Measurements from ENCODE around the gene MTHFR. TPM values are rescaled to one million over a fixed set of nuclear protein-coding genes. Genes with fewer than 3 reads are reported as not detected.
A peak's percentile ranks its signal among the peaks of the same experiment; 100 is the strongest.

The MTHFR gene
- total RNA-seq, 1 donor = 32.6 TPM

- H3K27me3 ChIP-seq (ENCODE audit: insufficient read depth, low read length) = no peaks in the 10 kb centered on the region
- peaks cover 21% of the 10 kb centered on the region for H4K20me1 ChIP-seq (ENCODE audit: insufficient read depth, low read length)
- H3K4me3 ChIP-seq (ENCODE audit: insufficient read depth, low read length) = no peak overlapping the region
- TF ChIP-seq, protein P1, sequence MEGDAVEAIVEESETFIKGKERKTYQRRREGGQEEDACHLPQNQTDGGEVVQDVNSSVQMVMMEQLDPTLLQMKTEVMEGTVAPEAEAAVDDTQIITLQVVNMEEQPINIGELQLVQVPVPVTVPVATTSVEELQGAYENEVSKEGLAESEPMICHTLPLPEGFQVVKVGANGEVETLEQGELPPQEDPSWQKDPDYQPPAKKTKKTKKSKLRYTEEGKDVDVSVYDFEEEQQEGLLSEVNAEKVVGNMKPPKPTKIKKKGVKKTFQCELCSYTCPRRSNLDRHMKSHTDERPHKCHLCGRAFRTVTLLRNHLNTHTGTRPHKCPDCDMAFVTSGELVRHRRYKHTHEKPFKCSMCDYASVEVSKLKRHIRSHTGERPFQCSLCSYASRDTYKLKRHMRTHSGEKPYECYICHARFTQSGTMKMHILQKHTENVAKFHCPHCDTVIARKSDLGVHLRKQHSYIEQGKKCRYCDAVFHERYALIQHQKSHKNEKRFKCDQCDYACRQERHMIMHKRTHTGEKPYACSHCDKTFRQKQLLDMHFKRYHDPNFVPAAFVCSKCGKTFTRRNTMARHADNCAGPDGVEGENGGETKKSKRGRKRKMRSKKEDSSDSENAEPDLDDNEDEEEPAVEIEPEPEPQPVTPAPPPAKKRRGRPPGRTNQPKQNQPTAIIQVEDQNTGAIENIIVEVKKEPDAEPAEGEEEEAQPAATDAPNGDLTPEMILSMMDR (IDR thresholded peaks at IDR 0.05; ENCODE audit: extremely low read depth, low read depth, low read length) = no peak
- peaks cover 71% of the 10 kb centered on the region for H3K36me3 ChIP-seq (ENCODE audit: insufficient read depth, low read length)
- peak; percentile 35 for DNase-seq (ENCODE audit: insufficient read length, low spot score, missing footprints)
- no peaks in the 10 kb centered on the region for H3K79me2 ChIP-seq (ENCODE audit: insufficient read depth, low read length)
- no peak overlapping the region for H3K27ac ChIP-seq (ENCODE audit: low read depth, low read length)
- H3K4me2 ChIP-seq (ENCODE audit: insufficient read depth, low read length) = no peak overlapping the region
- H3K9me3 ChIP-seq (ENCODE audit: low read depth, low read length) = no peaks in the 10 kb centered on the region
- H2AFZ ChIP-seq (ENCODE audit: low read length) = no peak overlapping the region
- no peaks in the 10 kb centered on the region for H3K4me1 ChIP-seq (ENCODE audit: insufficient read depth, low read length)
Observed at GRCh38 chr1:11842154-11843041, 36.6 kb upstream of the MTHFR start.

- Histone ChIP-seq H3K4me3 (ENCODE audit: insufficient read depth, low read length) (no peak overlapping the region), H3K27me3 (ENCODE audit: insufficient read depth, low read length) (no peaks in the 10 kb centered on the region), H4K20me1 (ENCODE audit: insufficient read depth, low read length) (peaks cover 17% of the 10 kb centered on the region), H3K9me3 (ENCODE audit: low read depth, low read length) (no peaks in the 10 kb centered on the region), H3K27ac (ENCODE audit: low read depth, low read length) (no peak overlapping the region), H3K79me2 (ENCODE audit: insufficient read depth, low read length) (no peaks in the 10 kb centered on the region), H3K4me2 (ENCODE audit: insufficient read depth, low read length) (no peak overlapping the region), H2AFZ (ENCODE audit: low read length) (no peak overlapping the region), H3K4me1 (ENCODE audit: insufficient read depth, low read length) (no peaks in the 10 kb centered on the region), H3K36me3 (ENCODE audit: insufficient read depth, low read length) (peaks cover 78% of the 10 kb centered on the region)
- TF ChIP-seq, protein P1 (IDR thresholded peaks at IDR 0.05; ENCODE audit: extremely low read depth, low read depth, low read length) = no peak
- no peak for DNase-seq (ENCODE audit: insufficient read length, low spot score, missing footprints)
Observed at GRCh38 chr1:11841245-11842153, 35.7 kb upstream of the MTHFR start.

DNA sequence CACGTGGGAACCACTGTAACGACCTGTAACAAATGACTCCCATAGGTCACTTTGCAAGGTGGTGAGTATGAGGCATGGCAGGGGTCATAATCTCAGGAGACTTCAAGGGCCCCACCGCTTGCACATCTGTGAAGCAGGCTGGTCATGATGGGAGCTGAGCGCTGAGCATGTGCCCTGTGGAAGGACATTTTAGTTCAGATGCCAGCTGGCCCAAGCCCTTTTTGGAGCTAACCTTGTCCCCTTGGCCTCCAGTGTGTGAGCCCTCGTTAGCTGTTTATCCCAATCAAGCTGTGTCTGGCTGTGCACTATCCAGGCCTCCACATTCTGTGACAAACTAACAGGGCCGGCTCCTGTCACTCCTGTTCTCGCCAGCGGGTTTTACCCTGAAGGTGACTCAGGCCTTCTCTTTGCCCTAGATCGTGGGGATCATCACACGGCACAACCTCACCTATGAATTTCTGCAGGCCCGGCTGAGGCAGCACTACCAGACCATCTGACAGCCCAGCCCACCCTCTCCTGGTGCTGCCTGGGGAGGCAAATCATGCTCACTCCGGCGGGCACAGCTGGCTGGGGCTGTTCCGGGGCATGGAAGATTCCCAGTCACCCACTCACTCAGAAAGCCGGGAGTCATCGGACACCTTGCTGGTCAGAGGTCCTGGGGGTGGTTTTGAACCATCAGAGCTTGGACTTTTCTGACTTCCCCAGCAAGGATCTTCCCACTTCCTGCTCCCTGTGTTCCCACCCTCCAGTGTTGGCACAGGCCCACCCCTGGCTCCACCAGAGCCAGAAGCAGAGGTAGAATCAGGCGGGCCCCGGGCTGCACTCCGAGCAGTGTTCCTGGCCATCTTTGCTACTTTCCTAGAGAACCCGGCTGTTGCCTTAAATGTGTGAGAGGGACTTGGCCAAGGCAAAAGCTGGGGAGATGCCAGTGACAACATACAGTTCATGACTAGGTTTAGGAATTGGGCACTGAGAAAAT lies 34.3 kb upstream of the MTHFR start:
- Histone ChIP-seq H3K4me3 (ENCODE audit: insufficient read depth, low read length) (no peak overlapping the region), H3K27ac (ENCODE audit: low read depth, low read length) (no peak overlapping the region), H3K36me3 (ENCODE audit: insufficient read depth, low read length) (peaks cover 83% of the 10 kb centered on the region), H3K79me2 (ENCODE audit: insufficient read depth, low read length) (no peaks in the 10 kb centered on the region), H3K9me3 (ENCODE audit: low read depth, low read length) (no peaks in the 10 kb centered on the region), H2AFZ (ENCODE audit: low read length) (no peak overlapping the region), H4K20me1 (ENCODE audit: insufficient read depth, low read length) (peaks cover 10% of the 10 kb centered on the region), H3K27me3 (ENCODE audit: insufficient read depth, low read length) (no peaks in the 10 kb centered on the region), H3K4me2 (ENCODE audit: insufficient read depth, low read length) (no peak overlapping the region), H3K4me1 (ENCODE audit: insufficient read depth, low read length) (no peaks in the 10 kb centered on the region)
- TF ChIP-seq, protein P1 (IDR thresholded peaks at IDR 0.05; ENCODE audit: extremely low read depth, low read depth, low read length) = no peak
- no peak for DNase-seq (ENCODE audit: insufficient read length, low spot score, missing footprints)
